ENCODE measurements around the gene SNX19.
"Not testable (repeated sequence)": the region's sequence is repeated elsewhere in the genome, so short reads cannot be mapped to it uniquely, and the experiment has no call there.

SNX19 gene

GRCh38 chr11:130858215-130858614 is 58.1 kb downstream of the SNX19 start:
- no peak for DNase-seq (ENCODE audit: low read depth in 1 of 2, low spot score in 1 of 2)
- Histone ChIP-seq H3K27ac (replicated peaks) (no peak overlapping the region), H3K27me3 (ENCODE audit: insufficient read depth, poor library complexity, severe bottlenecking) (peaks cover 2% of the 10 kb centered on the region), H3K4me3 (replicated peaks; ENCODE audit: insufficient read depth, low read length) (no peak overlapping the region)
- TF ChIP-seq CTCF (IDR thresholded peaks at IDR 0.05; ENCODE audit: insufficient read depth, low read length) (no peak), REST (IDR thresholded peaks at IDR 0.05; ENCODE audit: insufficient replicate concordance, low read depth) (no peak)

- H3K4me3 ChIP-seq (replicated peaks; ENCODE audit: insufficient read depth, low read length); H3K27me3 ChIP-seq (ENCODE audit: insufficient read depth, poor library complexity, severe bottlenecking); DNase-seq (ENCODE audit: low read depth in 1 of 2, low spot score in 1 of 2); H3K27ac ChIP-seq (replicated peaks): not testable (repeated sequence)
These were observed 60.6 kb downstream of the SNX19 start for GRCh38 chr11:130855707-130856106.

GRCh38 chr11:130854483-130854882 is 61.8 kb downstream of the SNX19 start:
- Histone ChIP-seq H3K27ac (replicated peaks) (no peak overlapping the region), H3K4me3 (replicated peaks; ENCODE audit: insufficient read depth, low read length) (no peak overlapping the region), H3K27me3 (ENCODE audit: insufficient read depth, poor library complexity, severe bottlenecking) (peaks cover 2% of the 10 kb centered on the region)
- DNase-seq (ENCODE audit: low read depth in 1 of 2, low spot score in 1 of 2), result no peak
- TF ChIP-seq CTCF (IDR thresholded peaks at IDR 0.05; ENCODE audit: insufficient read depth, low read length), result no peak
- no peak for TF ChIP-seq POLR2AphosphoS5 (IDR thresholded peaks at IDR 0.05; ENCODE audit: low read depth)
- no peak for TF ChIP-seq SPI1 (IDR thresholded peaks at IDR 0.05; ENCODE audit: borderline replicate concordance, low read depth)
- no peak for TF ChIP-seq REST (IDR thresholded peaks at IDR 0.05; ENCODE audit: insufficient replicate concordance, low read depth)
- no peak for TF ChIP-seq GABPA (IDR thresholded peaks at IDR 0.05; ENCODE audit: low read depth)

- Histone ChIP-seq H3K27ac (replicated peaks) (no peak overlapping the region), H3K4me3 (replicated peaks; ENCODE audit: insufficient read depth, low read length) (no peak overlapping the region), H3K27me3 (ENCODE audit: insufficient read depth, poor library complexity, severe bottlenecking) (peaks cover 2% of the 10 kb centered on the region)
- DNase-seq (ENCODE audit: low read depth in 1 of 2, low spot score in 1 of 2), result no peak
- TF ChIP-seq POLR2AphosphoS5 (IDR thresholded peaks at IDR 0.05; ENCODE audit: low read depth) (no peak), CTCF (IDR thresholded peaks at IDR 0.05; ENCODE audit: insufficient read depth, low read length) (no peak), GABPA (IDR thresholded peaks at IDR 0.05; ENCODE audit: low read depth) (no peak)
These were observed 63.7 kb downstream of the SNX19 start for GRCh38 chr11:130852589-130852988.
